GM21528 (cell line): ENCODE results near the gene C1QL2.

Experiments
- ATAC-seq: cut with Tn5 transposase; IDR thresholded peaks from one replicate; pipeline ENCODE4 v1.9.1; 2021; ENCODE audit warnings: mild to moderate bottlenecking, moderate library complexity; ENCODE audit not compliant: unreplicated experiment, low FRiP score

Gene C1QL2

DNA sequence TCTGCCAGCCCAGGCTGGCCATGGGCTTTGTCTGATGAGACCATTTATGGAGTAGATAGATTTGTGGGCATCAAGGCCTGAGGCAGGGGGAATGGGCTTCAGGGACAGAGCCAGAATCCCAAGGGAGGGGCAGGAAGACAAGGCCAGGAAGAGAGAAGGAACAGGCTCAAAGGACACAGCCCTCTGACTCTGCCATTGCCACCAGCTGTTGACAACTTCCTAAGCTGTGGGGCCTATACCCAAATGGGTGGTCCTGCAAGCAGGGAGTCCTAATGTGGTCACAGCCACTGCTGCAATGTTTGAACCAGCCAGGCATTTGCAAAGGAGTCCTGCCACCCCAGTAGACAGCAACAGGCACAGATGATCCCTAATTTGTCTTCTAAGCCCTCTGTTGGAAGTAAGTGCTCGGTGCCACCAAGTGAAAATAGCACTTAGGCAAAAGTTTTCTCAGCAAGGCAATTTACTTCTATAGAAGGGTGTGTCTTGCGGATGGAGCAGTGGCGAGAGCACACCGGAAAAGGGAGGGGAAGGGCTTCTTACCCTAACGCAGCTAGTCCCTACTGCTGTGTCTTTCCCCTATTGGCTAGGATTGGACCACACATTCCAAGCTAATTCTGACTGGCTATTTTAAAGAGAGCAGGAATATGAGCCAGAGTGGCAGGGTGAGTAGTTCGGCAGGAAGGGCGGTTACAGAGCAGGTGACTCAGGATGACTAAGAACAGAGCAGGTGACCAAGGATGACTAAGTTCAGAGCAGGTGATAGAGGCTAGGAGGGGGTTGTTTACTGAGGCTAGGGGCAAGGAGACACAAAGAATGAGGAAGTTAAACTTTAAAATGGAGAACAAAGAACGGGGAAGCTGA, 47.2 kb downstream of the C1QL2 start:
- no peak for ATAC-seq

DNA sequence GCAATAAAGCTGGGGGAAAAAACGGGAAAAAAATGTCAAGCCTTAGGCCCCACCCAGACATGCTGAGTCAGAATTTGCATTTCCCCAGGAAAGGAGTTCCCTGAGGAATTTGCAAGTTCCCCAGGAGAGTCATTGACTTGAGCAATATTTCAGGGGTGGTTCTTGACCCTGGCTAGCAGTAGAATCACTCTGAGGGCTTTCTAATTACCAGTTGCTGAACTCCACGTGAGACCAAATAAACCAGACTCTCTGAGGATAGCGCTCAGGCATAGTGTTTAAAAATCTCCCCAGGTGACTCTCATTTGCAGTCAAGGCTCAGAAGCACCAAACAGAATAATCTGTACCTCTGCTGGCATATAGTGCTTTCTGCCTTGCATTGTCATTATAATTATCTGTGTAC, 48.7 kb downstream of the C1QL2 start:
- no peak for ATAC-seq

DNA sequence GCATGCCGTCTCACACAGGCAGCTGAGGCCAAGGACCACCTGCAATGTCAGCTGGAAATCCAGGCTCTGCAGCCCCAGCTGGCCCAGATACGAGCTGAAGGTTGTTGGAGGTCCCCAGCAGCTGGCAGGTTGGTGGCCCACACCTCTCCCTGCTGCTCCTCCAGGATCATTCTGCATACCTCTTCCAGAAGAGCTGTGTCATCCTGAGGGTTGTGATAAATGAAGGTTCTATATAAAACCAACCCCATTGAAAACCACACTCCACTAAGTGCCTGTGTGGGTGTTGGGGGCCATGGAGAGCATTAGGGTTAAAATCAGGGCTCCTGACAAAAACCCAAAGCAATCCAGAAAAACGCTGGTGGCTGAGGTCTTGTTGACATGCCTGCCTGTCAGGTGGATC, 50.4 kb downstream of the C1QL2 start:
- ATAC-seq = no peak

DNA sequence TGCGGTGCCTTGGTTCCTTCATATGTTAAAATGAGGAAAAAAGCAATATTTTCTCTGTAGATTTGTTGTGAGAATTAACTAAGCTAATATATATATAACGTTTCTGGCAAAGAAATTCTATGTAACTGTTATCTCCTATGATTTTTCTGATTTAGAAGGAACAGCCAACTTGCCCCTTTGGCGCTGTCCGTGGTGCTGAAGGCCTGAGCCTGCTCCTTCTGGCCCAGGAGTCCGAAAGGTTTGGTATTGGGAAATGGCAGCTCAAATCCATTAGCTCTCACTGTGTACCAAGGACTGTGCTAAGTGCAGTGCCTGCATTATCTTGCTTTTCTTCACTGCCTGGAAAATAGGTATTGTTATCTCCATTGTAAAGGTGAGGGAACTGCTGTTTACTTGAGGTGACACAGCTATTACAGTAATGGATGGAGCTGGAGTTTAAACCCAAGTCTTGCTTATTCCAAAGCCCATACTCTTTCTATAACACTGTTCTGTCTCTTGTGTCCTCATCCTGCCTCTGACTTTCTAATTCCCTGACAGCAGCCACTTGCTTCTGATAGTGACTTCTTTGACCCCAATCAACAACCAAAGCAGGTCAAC, 52.2 kb downstream of the C1QL2 start:
- no peak for ATAC-seq
